Adrenal gland (tissue), 12 donors: ENCODE data around the gene HIPK1. TPM values are rescaled to one million over a fixed set of nuclear protein-coding genes. Genes with fewer than 3 reads are reported as not detected.

ENCODE experiments used
- DNase-seq, 7 donors: peaks; one replicate each; pipeline ENCODE4 v3.0.0-alpha.2; 2019 to 2020
- H3K27ac ChIP-seq, 5 donors: fragments of 200-600 bp; sonication (generic) in 4 of 5; 1 replicate in 3 of 5; 2 replicates in 2 of 5; pipeline versions ENCODE4 v1.5.1 to v1.8.0; 2016 to 2020; ENCODE audit warnings: mild to moderate bottlenecking in 1 of 5
- H3K27me3 ChIP-seq: fragments of 200-600 bp; 2 replicates; pipeline ENCODE4 v1.8.0; 2021
- H3K36me3 ChIP-seq, 2 donors: fragments of 200-600 bp; replicated peaks in 1 of 2; 1 replicate in 1 of 2; 2 replicates in 1 of 2; pipeline versions ENCODE4 v1.5.1 to v1.8.0; 2018 to 2022
- H3K4me1 ChIP-seq, 2 donors: fragments of 200-600 bp; replicated peaks in 1 of 2; 1 replicate in 1 of 2; 2 replicates in 1 of 2; pipeline versions ENCODE4 v1.5.1 to v1.8.0; 2018 to 2021
- H3K4me3 ChIP-seq, 4 donors: fragments of 200-600 bp; sonication (generic) in 3 of 4; one replicate each; pipeline ENCODE4 v1.5.1; 2016 to 2018
- H3K9me3 ChIP-seq, 3 donors: fragments of 200-600 bp; sonication (generic) in 1 of 3; replicated peaks in 1 of 3; 1 replicate in 2 of 3; 2 replicates in 1 of 3; pipeline versions ENCODE4 v1.5.1 to v1.8.0; 2016 to 2021
- CTCF ChIP-seq, 6 experiments: fragments of 450-650 bp in 4 of 6; fragments of 200-600 bp in 2 of 6; sonication (generic) in 1 of 6; IDR thresholded peaks; 1 replicate in 5 of 6; 2 replicates in 1 of 6; pipeline versions ENCODE4 v1.5.1 to v1.8.0; 2016 to 2021; ENCODE audit warnings: antibody characterized with exemption in 6 of 6, mild to moderate bottlenecking in 2 of 6, moderate library complexity in 1 of 6
- POLR2A ChIP-seq, 2 donors: fragments of 450-650 bp; IDR thresholded peaks; one replicate each; pipeline ENCODE4 v1.6.1; 2017; ENCODE audit warnings: antibody characterized with exemption in 2 of 2, mild to moderate bottlenecking in 2 of 2, moderate library complexity in 1 of 2
- WGBS, 4 donors: extraction: QIAGEN DNeasy Blood & Tissue Kit in 2 of 4; methylation state at CpG; one replicate each; pipeline versions ENCODE4 v1.1.5 to v1.1.7; 2013 to 2017; 5-methylcytosine and 5-hydroxymethylcytosine counted together
- intact Hi-C, 2 donors: fragments of 100-400 bp; cut with DNase I; formaldehyde crosslinking; loops; one replicate each; pipeline versions ENCODE4 v1.14.1 to v1.15.0; 2022 to 2023
- polyA plus RNA-seq, 3 donors: library from polyadenylated mRNA; stranded (reverse); fragments of 200-250 nt in 2 of 3; fragments of 350-450 nt in 1 of 3; fragmentation: Illumina TruSeq in 1 of 3; extraction: RNeasy Lipid Tissue Mini Kit (QIAGEN cat#74804) in 1 of 3; gene quantifications; one replicate each; pipeline ENCODE4 v1.2.3, GENCODE V29; 2013 to 2014
- total RNA-seq, 9 donors: library from RNA; depleted of rRNA in 4 of 9; stranded (reverse); fragments of >200 nt in 4 of 9; fragments of 120-200 nt in 1 of 9; fragmentation: NEBNext Ultra II Directional in 1 of 9; extraction: Animal tissue kit (Norgen Biotek cat#: 25700) in 1 of 9; gene quantifications; one replicate each; pipeline versions ENCODE4 v1.1.0 to v1.2.4, GENCODE V29; 2013 to 2023
- donor health status: healthy with polysubstance abuse.
- donor health status: Bipolar disorder and iron deficiency.
- donor health status: DM: yes; HTN: yes; CAD: no.
- donor health status: DM: no; HTN: no; CAD: no.
- donor health status: DM: no; HTN: no; CAD: no.
- donor health status: DM: yes; HTN: yes; CAD: no.

Gene HIPK1
- total and polyA plus RNA-seq, 12 donors = 13.0 to 102 (median 64.7) TPM

GRCh38 chr1:113913887-113914664 lies 15.0 kb upstream of the HIPK1 start:
- no peak overlapping the region for H3K27ac ChIP-seq
- H3K27me3 ChIP-seq = no peaks in the 10 kb centered on the region
- 79 to 95% (median 85%) methylated on average over 5 of the region's 5 CpGs for WGBS, 4 donors
- H3K36me3 ChIP-seq = peaks cover 0 to 26% of the 10 kb centered on the region in 2 donors
- H3K9me3 ChIP-seq = no peaks in the 10 kb centered on the region
- no peak for DNase-seq
- H3K4me1 ChIP-seq = no peaks in the 10 kb centered on the region
- intact Hi-C loops = loop anchor here in 1 of 2 donors (10.0 kb wide), 1 partner anchor 89 kb away; no protein-coding TSS in a partner anchor
- TF ChIP-seq POLR2A (IDR thresholded peaks at IDR 0.05) (no peak), CTCF (IDR thresholded peaks at IDR 0.05) (no peak)
- no peak overlapping the region for H3K4me3 ChIP-seq

- TF ChIP-seq CTCF (IDR thresholded peaks at IDR 0.05) (no peak), POLR2A (IDR thresholded peaks at IDR 0.05) (no peak)
- intact Hi-C loops = loop anchor here in 1 of 2 donors (10.0 kb wide), 1 partner anchor 92 kb away; no protein-coding TSS in a partner anchor
- WGBS, 4 donors = 90 to 100% (median 96%) methylated on average over 5 of the region's 5 CpGs
- Histone ChIP-seq H3K27ac (no peak overlapping the region), H3K4me1 (no peaks in the 10 kb centered on the region), H3K36me3 (peaks cover 0 to under 1% of the 10 kb centered on the region in 2 donors), H3K27me3 (no peaks in the 10 kb centered on the region), H3K4me3 (no peak overlapping the region), H3K9me3 (no peaks in the 10 kb centered on the region)
- no peak for DNase-seq
Measured at GRCh38 chr1:113916974-113917373, 12.2 kb upstream of the HIPK1 start.

GRCh38 chr1:113917400-113918082 lies 11.6 kb upstream of the HIPK1 start:
- H3K4me3 ChIP-seq = no peak overlapping the region
- no peak overlapping the region for H3K27ac ChIP-seq
- no peaks in the 10 kb centered on the region for H3K27me3 ChIP-seq
- H3K9me3 ChIP-seq = no peaks in the 10 kb centered on the region
- 86 to 94% (median 91%) methylated on average over 2 of the region's 2 CpGs for WGBS, 4 donors
- no peak for DNase-seq
- no peaks in the 10 kb centered on the region for H3K4me1 ChIP-seq
- intact Hi-C loops = loop anchor here in 1 of 2 donors (10.0 kb wide), 1 partner anchor 93 kb away; no protein-coding TSS in a partner anchor
- no peak for TF ChIP-seq CTCF (IDR thresholded peaks at IDR 0.05)
- no peak for TF ChIP-seq POLR2A (IDR thresholded peaks at IDR 0.05)
- H3K36me3 ChIP-seq = no peaks in the 10 kb centered on the region

GRCh38 chr1:113918243-113918642 lies 10.9 kb upstream of the HIPK1 start:
- TF ChIP-seq CTCF (IDR thresholded peaks at IDR 0.05) = no peak
- no peak for TF ChIP-seq POLR2A (IDR thresholded peaks at IDR 0.05)
- no peak overlapping the region for H3K4me3 ChIP-seq
- no peaks in the 10 kb centered on the region for H3K4me1 ChIP-seq
- no peaks in the 10 kb centered on the region for H3K36me3 ChIP-seq
- no peak overlapping the region for H3K27ac ChIP-seq
- H3K9me3 ChIP-seq = no peaks in the 10 kb centered on the region
- intact Hi-C loops = loop anchor here in 1 of 2 donors (10.0 kb wide), 1 partner anchor 93 kb away; no protein-coding TSS in a partner anchor
- no peak for DNase-seq
- no peaks in the 10 kb centered on the region for H3K27me3 ChIP-seq
